OCI-LY7 (cell line): ENCODE results near the gene DPM1. TPM values are rescaled to one million over a fixed set of nuclear protein-coding genes. Genes with fewer than 3 reads are reported as not detected.

ENCODE experiments used
- BruUV-seq: library from RNA; stranded (reverse); fragments of 400-500 nt; replicated peaks from 2 replicates; lab custom pipeline; 2021; lab: Mats Ljungman, UMichigan
- CTCF ChIA-PET: fragments of 300-600 bp; sonication (Branson Sonifier 250); formaldehyde crosslinking; loops from one replicate; lab custom pipeline; 2022; ENCODE audit warnings: antibody characterized with exemption; ENCODE audit not compliant: unreplicated experiment; lab: Charles Lee
- POLR2A ChIA-PET: fragments of 300-600 bp; sonication (Branson Sonifier 250); formaldehyde crosslinking; loops from one replicate; lab custom pipeline; 2022; ENCODE audit warnings: antibody characterized with exemption; lab: Charles Lee
- DNase-seq: peaks from one replicate; pipeline ENCODE4 v3.0.0-alpha.2; 2015; ENCODE audit warnings: low spot score
- H2AFZ ChIP-seq: fragments of 200-600 bp; sonication (generic), shearing (Covaris generic); 2 replicates; pipeline ENCODE4 v1.6.1; 2014; ENCODE audit warnings: mild to moderate bottlenecking, antibody characterized with exemption, low read length, moderate library complexity
- H3K27ac ChIP-seq: fragments of 200-600 bp; sonication (generic); 2 replicates; pipeline ENCODE4 v1.5.1; 2014; ENCODE audit warnings: mixed run types, low read depth, mild to moderate bottlenecking, moderate library complexity, low read length, inconsistent platforms; ENCODE audit not compliant: poor library complexity, severe bottlenecking
- H3K36me3 ChIP-seq: fragments of 200-600 bp; sonication (generic); 2 replicates; pipeline ENCODE4 v1.6.1; 2014; ENCODE audit warnings: mild to moderate bottlenecking, antibody characterized with exemption, low read length, moderate library complexity, mixed read lengths; ENCODE audit not compliant: insufficient read depth
- H3K4me1 ChIP-seq: fragments of 200-600 bp; sonication (generic); 2 replicates; pipeline ENCODE4 v1.5.1; 2014; ENCODE audit warnings: mild to moderate bottlenecking, low read length; ENCODE audit not compliant: insufficient read depth, poor library complexity, severe bottlenecking
- H3K4me2 ChIP-seq: fragments of 200-600 bp; sonication (generic); 2 replicates; pipeline ENCODE4 v1.6.1; 2014; ENCODE audit warnings: mild to moderate bottlenecking, low read length
- H3K4me3 ChIP-seq: fragments of 200-600 bp; sonication (generic); 2 replicates; pipeline ENCODE4 v1.5.1; 2014; ENCODE audit warnings: mild to moderate bottlenecking, low read depth, low read length; ENCODE audit not compliant: poor library complexity, severe bottlenecking
- H3K79me2 ChIP-seq: fragments of 200-600 bp; sonication (generic); 2 replicates; pipeline ENCODE4 v1.6.1; 2016; ENCODE audit warnings: low read depth, mild to moderate bottlenecking, low read length, moderate library complexity, mixed read lengths; ENCODE audit not compliant: insufficient read depth
- H3K9me2 ChIP-seq: fragments of 200-600 bp; sonication (generic); 2 replicates; pipeline ENCODE4 v1.6.1; 2016; ENCODE audit warnings: mild to moderate bottlenecking, low read length, mixed read lengths; ENCODE audit not compliant: insufficient read depth
- H3K9me3 ChIP-seq: fragments of 200-600 bp; sonication (generic); 2 replicates; pipeline ENCODE4 v1.6.1; 2014; ENCODE audit warnings: mild to moderate bottlenecking, mixed run types, low read length, mixed read lengths
- H4K20me1 ChIP-seq: fragments of 200-600 bp; sonication (generic); 2 replicates; pipeline ENCODE4 v1.6.1; 2014; ENCODE audit warnings: mild to moderate bottlenecking, antibody characterized with exemption, low read length, moderate library complexity, mixed read lengths; ENCODE audit not compliant: insufficient read depth
- EZH2phosphoT487 ChIP-seq: fragments of 200-600 bp; sonication (generic); IDR thresholded peaks from 2 replicates; pipeline ENCODE4 v1.6.1; 2018; ENCODE audit warnings: low read depth, borderline replicate concordance, mild to moderate bottlenecking, mixed run types, antibody characterized with exemption, low read length, moderate library complexity, mixed read lengths
- intact Hi-C: fragments of 100-400 bp; cut with micrococcal nuclease; formaldehyde crosslinking; loops from one replicate; pipeline ENCODE4 v1.10.0; 2022; ENCODE audit not compliant: unreplicated experiment
- total RNA-seq, 2 experiments: library from RNA; depleted of rRNA in 1 of 2; stranded (reverse); fragments of >200 nt in 1 of 2; shearing (Covaris generic) in 1 of 2; gene quantifications; 2 replicates each; pipeline ENCODE4 v1.2.3, GENCODE V29; 2014 to 2022
- TF ChIP-seq, protein P1 (sequence below): fragments of 200-600 bp; sonication (generic); conservative IDR thresholded peaks from 2 replicates; pipeline ENCODE4 v1.5.1; 2014; ENCODE audit warnings: mild to moderate bottlenecking, antibody characterized with exemption, low read length, moderate library complexity, mixed read lengths

The DPM1 gene
- total RNA-seq, 2 experiments from 2014 or later, result 60.2 to 71.2 TPM

DNA sequence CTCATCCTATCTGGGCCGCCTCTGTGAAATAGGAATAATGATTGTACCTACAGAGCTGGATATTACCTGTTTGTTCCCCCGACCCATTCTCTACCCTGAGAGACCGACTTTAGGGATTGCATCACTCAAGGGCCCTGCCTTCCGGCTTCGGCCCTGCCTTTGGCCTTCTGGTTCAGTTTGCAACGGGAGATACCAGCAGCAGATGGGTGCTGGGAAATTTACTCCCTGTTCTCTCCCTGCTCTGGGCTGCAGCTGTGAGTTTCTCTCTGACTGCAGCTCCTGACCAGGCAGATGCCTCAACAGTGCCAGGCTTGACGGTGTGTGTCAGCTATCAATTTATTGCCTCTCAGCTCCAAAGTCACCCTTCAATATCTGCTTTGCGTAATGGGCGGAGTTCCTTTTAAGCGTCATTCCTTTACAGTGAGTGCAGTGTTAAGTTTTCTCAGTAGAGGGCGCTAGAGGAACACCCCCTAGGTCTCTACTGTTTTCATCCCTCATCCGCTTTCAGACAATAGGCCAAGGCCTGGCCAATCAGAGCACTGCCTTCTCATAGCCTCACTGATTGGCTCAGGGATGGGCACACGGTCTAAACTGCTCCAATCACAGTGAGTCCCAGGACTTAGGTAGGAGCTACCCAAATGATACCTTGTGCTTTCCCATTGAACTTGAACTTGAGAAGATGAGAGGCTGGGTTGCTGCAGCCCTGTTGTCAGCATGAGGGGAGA lies 34.6 kb upstream of the DPM1 start:
- Histone ChIP-seq H3K79me2 (no peaks in the 10 kb centered on the region), H3K9me2 (no peaks in the 10 kb centered on the region), H3K4me1 (peaks cover 12% of the 10 kb centered on the region), H3K9me3 (no peaks in the 10 kb centered on the region), H3K4me2 (peak overlapping the region; percentile 41), H3K36me3 (no peaks in the 10 kb centered on the region), H2AFZ (peak overlapping the region; percentile 31; the same call in 1 of the 2 replicates), H3K27ac (peak overlapping the region; percentile 38), H3K4me3 (no peak overlapping the region), H4K20me1 (no peaks in the 10 kb centered on the region)
- TF ChIP-seq, protein P1, sequence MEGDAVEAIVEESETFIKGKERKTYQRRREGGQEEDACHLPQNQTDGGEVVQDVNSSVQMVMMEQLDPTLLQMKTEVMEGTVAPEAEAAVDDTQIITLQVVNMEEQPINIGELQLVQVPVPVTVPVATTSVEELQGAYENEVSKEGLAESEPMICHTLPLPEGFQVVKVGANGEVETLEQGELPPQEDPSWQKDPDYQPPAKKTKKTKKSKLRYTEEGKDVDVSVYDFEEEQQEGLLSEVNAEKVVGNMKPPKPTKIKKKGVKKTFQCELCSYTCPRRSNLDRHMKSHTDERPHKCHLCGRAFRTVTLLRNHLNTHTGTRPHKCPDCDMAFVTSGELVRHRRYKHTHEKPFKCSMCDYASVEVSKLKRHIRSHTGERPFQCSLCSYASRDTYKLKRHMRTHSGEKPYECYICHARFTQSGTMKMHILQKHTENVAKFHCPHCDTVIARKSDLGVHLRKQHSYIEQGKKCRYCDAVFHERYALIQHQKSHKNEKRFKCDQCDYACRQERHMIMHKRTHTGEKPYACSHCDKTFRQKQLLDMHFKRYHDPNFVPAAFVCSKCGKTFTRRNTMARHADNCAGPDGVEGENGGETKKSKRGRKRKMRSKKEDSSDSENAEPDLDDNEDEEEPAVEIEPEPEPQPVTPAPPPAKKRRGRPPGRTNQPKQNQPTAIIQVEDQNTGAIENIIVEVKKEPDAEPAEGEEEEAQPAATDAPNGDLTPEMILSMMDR, result peak; percentile 87
- TF ChIP-seq EZH2phosphoT487, result no peak
- BruUV-seq, result no TSS peak
- DNase-seq, result peak; percentile 70
- ChIA-PET CTCF (interaction anchor here (0.6 to 1.0 kb wide), 3 partner anchors 216 to 374 kb away, joined by 3 to 4 read pairs (median 3); no protein-coding TSS in a partner anchor), POLR2A (interaction anchor here (0.6 kb wide), 1 partner anchor 46 kb away, joined by 3 read pairs; no protein-coding TSS in a partner anchor)
- intact Hi-C loops, result loop anchor here (1.0 kb wide), 1 partner anchor 315 kb away; no protein-coding TSS in a partner anchor

GRCh38 chr20:50992336-50992732 lies 34.0 kb upstream of the DPM1 start:
- Histone ChIP-seq H3K9me2 (no peaks in the 10 kb centered on the region), H3K4me1 (peaks cover 12% of the 10 kb centered on the region), H3K9me3 (no peaks in the 10 kb centered on the region), H3K27ac (peak overlapping the region; percentile 38), H3K36me3 (no peaks in the 10 kb centered on the region), H3K4me3 (peak overlapping the region; percentile 12), H4K20me1 (no peaks in the 10 kb centered on the region), H3K4me2 (peak overlapping the region; percentile 41), H3K79me2 (no peaks in the 10 kb centered on the region), H2AFZ (peak overlapping the region; percentile 31; the same call in 1 of the 2 replicates)
- POLR2A ChIA-PET, result no interaction called here
- DNase-seq, result peak; percentile 54
- CTCF ChIA-PET, result interaction anchor here (0.6 to 1.0 kb wide), 2 partner anchors 279 to 375 kb away, joined by 3 read pairs; no protein-coding TSS in a partner anchor
- BruUV-seq, result no TSS peak
- TF ChIP-seq EZH2phosphoT487, result no peak
- TF ChIP-seq, protein P1, result no peak
- intact Hi-C loops, result no loop called here
